NOMO-1 treated with DMSO at 0.1 percent for 48 hours (cell line): ENCODE data around the gene ALDH1L1.
A peak's percentile ranks its signal among the peaks of the same experiment; 100 is the strongest.

Experiments
- DNase-seq: peaks from one replicate; lab custom pipeline; 2025; ENCODE audit not compliant: unreplicated experiment; lab: John Stamatoyannopoulos, UW

The ALDH1L1 gene

DNA sequence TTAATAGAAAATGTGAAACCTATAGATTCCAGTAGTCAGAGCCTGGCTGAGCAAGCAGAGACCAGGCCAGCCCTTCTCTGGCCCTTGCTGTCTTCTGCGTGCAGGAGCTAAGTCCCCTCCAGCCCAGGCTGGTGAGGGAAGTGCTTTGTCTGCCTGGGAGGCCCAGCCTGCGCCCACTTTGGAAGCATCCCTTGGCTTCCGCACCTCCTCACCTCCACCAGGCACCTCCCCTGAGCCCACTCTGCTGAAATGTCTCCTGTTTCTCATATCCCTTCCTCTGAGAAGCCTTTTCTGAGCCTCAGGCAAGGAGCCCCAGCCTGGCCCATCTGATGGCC, 45.3 kb downstream of the ALDH1L1 start:
- DNase-seq, result no peak

GRCh38 chr3:126134219-126134975, 46.0 kb downstream of the ALDH1L1 start:
- DNase-seq, result peak; percentile 36

DNA sequence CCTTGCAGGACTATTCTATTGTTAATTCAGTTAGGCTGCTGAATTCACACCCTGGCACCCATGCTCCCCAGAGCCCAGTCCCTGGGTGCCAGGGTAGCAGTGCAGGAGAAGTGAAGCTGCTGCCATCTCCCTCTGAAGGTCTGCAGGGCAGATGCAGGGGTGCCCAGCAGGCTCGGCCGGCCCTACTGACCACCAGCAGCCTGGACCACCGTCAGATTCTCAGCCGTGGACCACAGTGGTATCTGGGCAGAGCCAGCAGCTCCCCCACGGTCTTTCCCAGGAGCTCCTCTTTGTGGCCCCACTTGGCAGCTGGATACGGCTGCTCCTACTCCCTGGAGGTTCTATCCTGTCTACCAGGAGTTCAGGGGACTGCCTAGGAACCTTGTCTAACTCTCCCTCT, 46.8 kb downstream of the ALDH1L1 start:
- no peak for DNase-seq

DNA sequence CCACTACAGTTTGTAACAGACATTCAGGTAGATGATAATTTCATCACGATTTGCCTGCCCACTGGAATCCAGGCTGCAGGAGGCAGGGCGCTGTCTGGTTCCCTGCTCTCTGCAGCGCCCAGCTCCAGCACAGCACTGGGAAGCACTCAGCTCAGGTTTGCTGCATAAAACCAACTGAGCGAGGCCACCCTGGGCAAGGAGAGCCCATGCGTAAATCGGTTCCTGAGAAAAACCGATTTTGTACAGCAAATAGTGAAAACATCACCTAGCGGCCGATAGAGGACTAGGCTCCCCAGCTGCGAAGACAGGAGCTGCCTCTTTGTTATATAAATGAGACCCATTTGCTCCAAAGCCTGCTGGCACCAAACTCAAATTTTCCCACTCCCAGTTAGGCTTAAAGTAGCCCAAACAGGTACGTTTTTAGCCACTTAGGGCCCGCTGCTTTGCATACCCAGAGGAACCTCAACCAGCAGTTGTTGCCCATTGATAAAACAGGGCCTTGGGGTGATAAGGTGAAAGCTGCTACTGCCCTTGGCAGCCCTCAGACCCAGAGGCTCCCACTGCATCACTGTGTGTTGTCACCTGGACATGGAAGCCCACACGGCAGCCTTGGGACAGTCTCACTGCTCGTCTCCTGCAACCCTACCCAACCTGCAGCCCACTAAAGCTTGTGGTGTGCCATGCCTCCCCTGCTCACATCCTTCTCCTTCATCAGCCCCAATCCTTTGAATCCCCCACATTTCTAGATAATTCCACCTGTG, 47.5 kb downstream of the ALDH1L1 start:
- DNase-seq, result no peak

- no peak for DNase-seq
Measured at GRCh38 chr3:126131881-126132750, 48.3 kb downstream of the ALDH1L1 start.

DNA sequence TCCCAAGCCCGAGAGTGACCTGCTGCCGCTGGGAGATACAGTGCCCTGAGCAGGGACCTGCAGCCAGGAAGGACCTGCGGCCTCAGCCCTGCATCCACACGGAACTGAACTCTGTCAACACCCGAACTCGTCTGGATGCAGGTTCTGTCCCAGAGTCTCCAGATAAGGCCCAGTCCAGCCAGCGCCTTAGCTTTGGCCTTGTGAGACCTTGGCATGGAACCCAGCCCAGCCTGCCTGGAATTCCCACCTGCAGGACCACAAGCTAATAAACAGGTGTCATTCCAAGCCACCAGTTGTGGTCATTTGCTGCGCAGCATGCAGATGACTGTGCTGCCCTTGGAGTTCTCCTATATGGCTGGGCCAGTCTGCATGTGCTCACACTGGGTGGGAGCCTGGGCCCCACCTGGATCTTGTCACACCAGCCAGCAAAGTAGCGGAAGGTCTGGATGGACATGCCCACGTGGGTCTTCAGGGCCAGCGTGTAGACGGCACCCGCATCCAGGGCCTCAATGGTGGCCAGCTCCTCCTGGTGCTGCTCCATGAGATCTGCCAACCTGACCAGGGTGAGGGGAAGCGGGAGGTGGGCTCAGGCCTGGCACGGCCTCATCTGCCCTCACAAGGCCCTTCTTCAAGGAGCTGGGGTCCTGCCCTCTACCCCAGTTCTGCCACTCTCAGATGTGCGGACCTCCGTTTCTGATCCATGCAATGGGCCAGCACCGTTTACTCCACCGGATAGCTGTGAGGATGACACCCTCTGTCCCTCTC, 49.2 kb downstream of the ALDH1L1 start:
- DNase-seq, result no peak

- DNase-seq, result no peak
Measured at GRCh38 chr3:126130081-126130855, 50.1 kb downstream of the ALDH1L1 start.

GRCh38 chr3:126129398-126129891, 50.9 kb downstream of the ALDH1L1 start:
- DNase-seq, result no peak

GRCh38 chr3:126128504-126129397, 51.6 kb downstream of the ALDH1L1 start:
- no peak for DNase-seq

DNA sequence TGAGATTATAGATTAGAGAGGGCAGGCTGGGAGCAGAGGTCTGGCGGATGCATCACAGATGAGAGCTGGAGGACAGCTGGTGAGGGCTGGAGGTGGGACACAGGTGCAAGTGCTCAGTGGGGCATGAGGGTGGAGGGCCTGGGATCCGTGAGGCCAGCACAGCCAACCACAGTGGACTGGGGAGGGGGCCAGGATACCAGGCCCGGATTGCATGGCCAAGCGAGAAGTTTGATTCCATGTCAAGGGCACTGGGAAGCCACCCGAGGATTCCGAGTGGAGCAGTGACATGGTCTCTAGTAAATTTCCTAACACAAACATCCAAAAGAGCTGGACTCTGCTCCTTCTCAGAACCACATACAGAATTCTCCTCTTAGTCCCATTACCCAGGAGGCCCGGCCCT, 52.5 kb downstream of the ALDH1L1 start:
- no peak for DNase-seq

DNA sequence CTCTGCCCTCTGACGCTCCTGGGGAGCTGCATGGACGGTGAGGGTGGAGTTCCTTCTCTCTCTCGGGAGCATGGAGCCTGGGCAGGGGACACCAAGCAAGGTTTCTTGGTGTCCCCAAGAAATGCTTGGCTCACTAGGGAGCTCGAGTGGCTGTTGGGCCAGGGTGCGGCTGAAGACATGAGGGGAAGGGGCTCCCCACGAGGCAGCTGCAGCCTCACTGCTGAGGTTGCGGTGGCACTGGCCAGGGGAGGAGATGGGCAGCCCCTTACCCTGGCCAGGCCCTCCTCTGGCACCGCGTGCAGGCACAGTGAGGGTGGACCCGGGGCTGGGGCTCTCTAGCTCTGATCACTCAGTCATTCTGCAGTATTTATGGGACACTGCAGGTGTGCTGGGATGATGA, 52.9 kb downstream of the ALDH1L1 start:
- no peak for DNase-seq

GRCh38 chr3:126126811-126127431, 53.5 kb downstream of the ALDH1L1 start:
- DNase-seq, result no peak

- no peak for DNase-seq
Measured at GRCh38 chr3:126126286-126126685, 54.1 kb downstream of the ALDH1L1 start.

DNA sequence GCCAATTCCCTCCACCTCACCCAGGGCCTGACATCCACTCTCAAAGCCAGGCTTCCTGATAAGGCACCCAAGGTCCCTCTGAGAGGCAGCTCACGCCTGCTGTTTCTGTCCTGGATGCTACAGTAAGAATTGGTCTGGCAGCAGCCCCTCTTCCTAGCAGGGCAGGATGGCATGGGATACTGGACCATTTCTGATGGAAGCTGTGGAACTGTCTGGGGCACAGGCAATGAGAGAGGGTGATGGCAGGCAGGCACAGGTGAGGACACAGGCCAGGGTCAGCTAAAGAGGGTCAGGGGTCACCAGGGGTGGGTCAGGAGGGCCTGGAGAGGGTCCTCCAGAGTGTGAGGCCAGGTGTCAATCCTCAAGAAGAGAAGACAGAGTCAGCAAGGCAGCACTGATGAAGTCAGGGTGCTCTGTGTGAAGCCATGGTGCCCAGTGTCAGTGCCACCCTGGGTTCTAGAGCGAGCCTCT, 54.6 kb downstream of the ALDH1L1 start:
- no peak for DNase-seq

DNA sequence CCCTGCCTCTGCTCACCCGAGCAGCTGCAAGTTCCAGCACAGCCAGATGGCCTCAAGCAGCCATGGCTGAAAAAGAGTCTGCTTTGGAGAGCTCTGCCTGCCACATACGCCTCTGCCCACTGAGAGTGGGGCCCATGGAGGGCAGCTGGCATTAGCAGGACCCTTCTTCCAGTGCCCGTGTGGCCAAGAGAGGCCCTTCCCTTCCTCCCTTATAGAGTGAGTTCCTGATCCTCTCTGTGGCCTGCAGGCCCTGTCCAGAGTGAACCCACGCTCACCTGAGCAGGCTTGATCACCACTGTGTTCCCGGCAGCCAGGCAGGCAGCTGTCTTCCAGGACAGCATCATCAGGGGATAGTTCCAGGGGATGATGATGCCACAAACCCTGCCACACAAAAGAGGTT, 55.0 kb downstream of the ALDH1L1 start:
- no peak for DNase-seq

GRCh38 chr3:126124896-126125295, 55.5 kb downstream of the ALDH1L1 start:
- DNase-seq, result no peak

GRCh38 chr3:126124148-126124868, 56.1 kb downstream of the ALDH1L1 start:
- no peak for DNase-seq

DNA sequence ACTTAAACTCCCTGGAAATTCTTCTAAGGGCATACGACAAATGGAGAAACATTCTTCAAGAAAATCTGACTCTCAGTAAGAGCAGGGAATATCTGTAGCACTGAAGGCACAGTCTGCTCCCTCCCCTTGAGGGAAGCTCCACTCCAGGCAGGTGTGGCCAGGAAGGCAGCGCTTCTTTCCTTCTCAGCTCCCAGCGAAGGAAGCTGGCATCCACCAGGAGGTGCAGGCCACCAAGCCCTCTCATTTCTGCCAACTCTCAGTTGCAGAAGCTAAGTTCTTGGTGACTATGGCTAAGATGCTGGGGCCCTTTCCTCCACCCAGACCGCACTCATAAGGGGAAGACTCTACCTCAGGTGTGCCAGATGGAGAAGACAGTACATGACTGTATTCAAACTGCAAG, 58.8 kb downstream of the ALDH1L1 start:
- DNase-seq, result no peak
